Measurements from ENCODE around the gene FEN1. TPM values are rescaled to one million over a fixed set of nuclear protein-coding genes. Genes with fewer than 3 reads are reported as not detected.

The FEN1 gene
- total and polyA plus RNA-seq, 2 of the 13 experiments (the other 11 are each of a cell fraction or from before 2014, with no cell fraction given), result 12.4 to 102 TPM

- TF ChIP-seq SOX13 (IDR thresholded peaks at IDR 0.05) (no peak), SOX13 (CRISPR knock-in tag; conservative IDR thresholded peaks at IDR 0.05 in 1 of 2, IDR thresholded peaks at IDR 0.05 in 1 of 2) (no peak; a peak in 1 of 4 replicates), ZNF672 (CRISPR knock-in tag; IDR thresholded peaks at IDR 0.05) (no peak), ZBTB25 (CRISPR knock-in tag; IDR thresholded peaks at IDR 0.05) (no peak), ZBTB4 (CRISPR knock-in tag; IDR thresholded peaks at IDR 0.05; ENCODE audit: borderline replicate concordance) (no peak), ZSCAN31 (CRISPR knock-in tag; IDR thresholded peaks at IDR 0.05; ENCODE audit: low read depth) (no peak; the same call in 1 of the 2 replicates), MED1 (CRISPR knock-in tag; IDR thresholded peaks at IDR 0.05) (no peak), NR2C2 (CRISPR knock-in tag; IDR thresholded peaks at IDR 0.05; ENCODE audit: borderline replicate concordance) (no peak; the same call in 1 of the 2 replicates), DPF2 (CRISPR knock-in tag; IDR thresholded peaks at IDR 0.05; ENCODE audit: borderline replicate concordance, low read depth) (peak; percentile 42; the same call in 1 of the 2 replicates), PCBP2 (optimal IDR thresholded peaks at IDR 0.05; ENCODE audit: low read depth, low read length, poor library complexity, severe bottlenecking) (no peak), ZNF576 (CRISPR knock-in tag; IDR thresholded peaks at IDR 0.05) (no peak), FOXK1 (CRISPR knock-in tag; IDR thresholded peaks at IDR 0.05; ENCODE audit: borderline replicate concordance, low read depth) (0 out of 2 replicates have a peak, but pooled peaks have one; percentile 28), SKIL (CRISPR knock-in tag; IDR thresholded peaks at IDR 0.05; ENCODE audit: borderline replicate concordance) (no peak; the same call in 1 of the 2 replicates), ZNF674 (CRISPR knock-in tag; IDR thresholded peaks at IDR 0.05; ENCODE audit: low read depth) (no peak), ZNF580 (CRISPR knock-in tag; IDR thresholded peaks at IDR 0.05; ENCODE audit: borderline replicate concordance, low read depth) (peak; percentile 59; the same call in 1 of the 2 replicates), GABPA (IDR thresholded peaks at IDR 0.05; ENCODE audit: low read depth, low read length) (no peak), GABPA (CRISPR knock-in tag; IDR thresholded peaks at IDR 0.05; ENCODE audit: low read depth) (no peak), ATRX (CRISPR knock-in tag; IDR thresholded peaks at IDR 0.05; ENCODE audit: borderline replicate concordance) (no peak), NFYC (CRISPR knock-in tag; IDR thresholded peaks at IDR 0.05) (peak; percentile 76), HDAC2 (CRISPR knock-in tag; IDR thresholded peaks at IDR 0.05) (0 out of 2 replicates have a peak, but pooled peaks have one; percentile 2), MXD1 (CRISPR knock-in tag; IDR thresholded peaks at IDR 0.05) (no peak; the same call in 1 of the 2 replicates), SIX4 (CRISPR knock-in tag; IDR thresholded peaks at IDR 0.05) (no peak)
These were observed 35.1 kb downstream of the FEN1 start, which contains the start of gene FADS2 (continued) for GRCh38 chr11:61827571-61828378.
